ENCODE measurements around the gene TCEA3.

DNA sequence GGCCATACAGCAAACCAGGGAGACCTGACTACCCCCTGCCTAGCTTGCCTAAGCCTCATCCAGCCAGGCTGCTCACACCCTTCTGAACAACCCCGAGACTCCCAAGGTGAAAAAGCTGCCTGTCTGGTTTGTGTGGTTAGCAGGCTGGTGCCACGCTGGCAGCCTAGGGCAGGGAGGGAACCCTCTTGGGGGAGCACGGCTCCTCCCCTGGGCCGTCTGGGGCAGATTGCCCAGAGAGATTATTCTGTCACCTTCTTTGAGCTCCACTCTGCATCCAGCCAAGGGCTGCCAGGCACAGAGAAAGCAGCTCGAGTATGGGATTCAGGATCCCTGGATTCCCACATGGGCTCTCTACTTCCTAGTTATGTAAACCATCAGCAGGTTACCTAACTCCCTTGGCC is 27.5 kb upstream of the TCEA3 start:
- TF ChIP-seq EP300 (IDR thresholded peaks at IDR 0.05) (no peak), POLR2A (IDR thresholded peaks at IDR 0.05) (no peak), POLR2AphosphoS5 (IDR thresholded peaks at IDR 0.05) (peak in 2 of 3 donors; percentile 89 to 95)
- TF ChIP-seq, protein P1, sequence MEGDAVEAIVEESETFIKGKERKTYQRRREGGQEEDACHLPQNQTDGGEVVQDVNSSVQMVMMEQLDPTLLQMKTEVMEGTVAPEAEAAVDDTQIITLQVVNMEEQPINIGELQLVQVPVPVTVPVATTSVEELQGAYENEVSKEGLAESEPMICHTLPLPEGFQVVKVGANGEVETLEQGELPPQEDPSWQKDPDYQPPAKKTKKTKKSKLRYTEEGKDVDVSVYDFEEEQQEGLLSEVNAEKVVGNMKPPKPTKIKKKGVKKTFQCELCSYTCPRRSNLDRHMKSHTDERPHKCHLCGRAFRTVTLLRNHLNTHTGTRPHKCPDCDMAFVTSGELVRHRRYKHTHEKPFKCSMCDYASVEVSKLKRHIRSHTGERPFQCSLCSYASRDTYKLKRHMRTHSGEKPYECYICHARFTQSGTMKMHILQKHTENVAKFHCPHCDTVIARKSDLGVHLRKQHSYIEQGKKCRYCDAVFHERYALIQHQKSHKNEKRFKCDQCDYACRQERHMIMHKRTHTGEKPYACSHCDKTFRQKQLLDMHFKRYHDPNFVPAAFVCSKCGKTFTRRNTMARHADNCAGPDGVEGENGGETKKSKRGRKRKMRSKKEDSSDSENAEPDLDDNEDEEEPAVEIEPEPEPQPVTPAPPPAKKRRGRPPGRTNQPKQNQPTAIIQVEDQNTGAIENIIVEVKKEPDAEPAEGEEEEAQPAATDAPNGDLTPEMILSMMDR (IDR thresholded peaks at IDR 0.05), result no peak

Data from suprapubic skin (tissue), 4 donors.